ENCODE results near the gene SMYD3.

Gene SMYD3

GRCh38 chr1:246471688-246472087 lies 35.4 kb downstream of the SMYD3 start:
- H3K4me3 ChIP-seq (ENCODE audit: extremely low read depth, insufficient read depth, low read length, poor library complexity, severe bottlenecking), result no peak overlapping the region
- H3K4me1 ChIP-seq (ENCODE audit: control insufficient read depth, insufficient read depth, low read length, poor library complexity, severe bottlenecking), result no peaks in the 10 kb centered on the region
- no peaks in the 10 kb centered on the region for H3K36me3 ChIP-seq (ENCODE audit: control insufficient read depth, insufficient read depth, low read length)
- no peak overlapping the region for H3K27ac ChIP-seq (ENCODE audit: low read depth, low read length, severe bottlenecking)
- WGBS, 2 experiments (ENCODE audit: insufficient coverage in 2 of 2), result no CpG with 5 or more reads among the region's 1 CpG
- no peaks in the 10 kb centered on the region for H3K9me3 ChIP-seq (ENCODE audit: control insufficient read depth, low read length)

- Histone ChIP-seq H3K4me1 (ENCODE audit: control insufficient read depth, insufficient read depth, low read length, poor library complexity, severe bottlenecking) (no peaks in the 10 kb centered on the region), H3K4me3 (ENCODE audit: extremely low read depth, insufficient read depth, low read length, poor library complexity, severe bottlenecking) (no peak overlapping the region), H3K36me3 (ENCODE audit: control insufficient read depth, insufficient read depth, low read length) (no peaks in the 10 kb centered on the region), H3K27ac (ENCODE audit: low read depth, low read length, severe bottlenecking) (no peak overlapping the region), H3K9me3 (ENCODE audit: control insufficient read depth, low read length) (no peaks in the 10 kb centered on the region)
- 83 to 100% methylated on average over 1 of the region's 1 CpG for WGBS, 2 experiments (ENCODE audit: insufficient coverage in 2 of 2)
These were observed 36.5 kb downstream of the SMYD3 start for GRCh38 chr1:246470585-246470984.

GRCh38 chr1:246462986-246463385 lies 44.1 kb downstream of the SMYD3 start:
- Histone ChIP-seq H3K27ac (ENCODE audit: low read depth, low read length, severe bottlenecking) (no peak overlapping the region), H3K4me3 (ENCODE audit: extremely low read depth, insufficient read depth, low read length, poor library complexity, severe bottlenecking) (no peak overlapping the region), H3K36me3 (ENCODE audit: control insufficient read depth, insufficient read depth, low read length) (no peaks in the 10 kb centered on the region), H3K4me1 (ENCODE audit: control insufficient read depth, insufficient read depth, low read length, poor library complexity, severe bottlenecking) (no peaks in the 10 kb centered on the region), H3K9me3 (ENCODE audit: control insufficient read depth, low read length) (no peaks in the 10 kb centered on the region)
- 76 to 95% methylated on average over 2 of the region's 2 CpGs for WGBS, 2 experiments (ENCODE audit: insufficient coverage in 2 of 2)

- Histone ChIP-seq H3K27ac (ENCODE audit: low read depth, low read length, severe bottlenecking) (no peak overlapping the region), H3K4me1 (ENCODE audit: control insufficient read depth, insufficient read depth, low read length, poor library complexity, severe bottlenecking) (no peaks in the 10 kb centered on the region), H3K36me3 (ENCODE audit: control insufficient read depth, insufficient read depth, low read length) (no peaks in the 10 kb centered on the region), H3K4me3 (ENCODE audit: extremely low read depth, insufficient read depth, low read length, poor library complexity, severe bottlenecking) (no peak overlapping the region), H3K9me3 (ENCODE audit: control insufficient read depth, low read length) (no peaks in the 10 kb centered on the region)
- no CpG with 5 or more reads among the region's 1 CpG for WGBS, 2 experiments (ENCODE audit: insufficient coverage in 2 of 2)
These were observed 46.7 kb downstream of the SMYD3 start for GRCh38 chr1:246460406-246460805.

GRCh38 chr1:246459221-246459620 lies 47.9 kb downstream of the SMYD3 start:
- Histone ChIP-seq H3K27ac (ENCODE audit: low read depth, low read length, severe bottlenecking) (no peak overlapping the region), H3K9me3 (ENCODE audit: control insufficient read depth, low read length) (no peaks in the 10 kb centered on the region), H3K36me3 (ENCODE audit: control insufficient read depth, insufficient read depth, low read length) (no peaks in the 10 kb centered on the region), H3K4me1 (ENCODE audit: control insufficient read depth, insufficient read depth, low read length, poor library complexity, severe bottlenecking) (no peaks in the 10 kb centered on the region), H3K4me3 (ENCODE audit: extremely low read depth, insufficient read depth, low read length, poor library complexity, severe bottlenecking) (no peak overlapping the region)
- 86 to 93% methylated on average over 7 to 11 of the region's 14 CpGs for WGBS, 2 experiments (ENCODE audit: insufficient coverage in 2 of 2)

- no peaks in the 10 kb centered on the region for H3K4me1 ChIP-seq (ENCODE audit: control insufficient read depth, insufficient read depth, low read length, poor library complexity, severe bottlenecking)
- WGBS, 2 experiments (ENCODE audit: insufficient coverage in 2 of 2), result 100% methylated on average over 1 of the region's 1 CpG; no CpG with 5 or more reads in 1 of the 2 experiments
- no peak overlapping the region for H3K27ac ChIP-seq (ENCODE audit: low read depth, low read length, severe bottlenecking)
- H3K4me3 ChIP-seq (ENCODE audit: extremely low read depth, insufficient read depth, low read length, poor library complexity, severe bottlenecking), result no peak overlapping the region
- H3K36me3 ChIP-seq (ENCODE audit: control insufficient read depth, insufficient read depth, low read length), result no peaks in the 10 kb centered on the region
- H3K9me3 ChIP-seq (ENCODE audit: control insufficient read depth, low read length), result no peaks in the 10 kb centered on the region
These were observed 51.6 kb downstream of the SMYD3 start for GRCh38 chr1:246455476-246455875.

GRCh38 chr1:246454655-246455054 lies 52.4 kb downstream of the SMYD3 start:
- H3K27ac ChIP-seq (ENCODE audit: low read depth, low read length, severe bottlenecking), result no peak overlapping the region
- H3K4me1 ChIP-seq (ENCODE audit: control insufficient read depth, insufficient read depth, low read length, poor library complexity, severe bottlenecking), result no peaks in the 10 kb centered on the region
- no peak overlapping the region for H3K4me3 ChIP-seq (ENCODE audit: extremely low read depth, insufficient read depth, low read length, poor library complexity, severe bottlenecking)
- no peaks in the 10 kb centered on the region for H3K36me3 ChIP-seq (ENCODE audit: control insufficient read depth, insufficient read depth, low read length)
- H3K9me3 ChIP-seq (ENCODE audit: control insufficient read depth, low read length), result no peaks in the 10 kb centered on the region

GRCh38 chr1:246450611-246451251 lies 56.3 kb downstream of the SMYD3 start:
- Histone ChIP-seq H3K36me3 (ENCODE audit: control insufficient read depth, insufficient read depth, low read length) (no peaks in the 10 kb centered on the region), H3K4me1 (ENCODE audit: control insufficient read depth, insufficient read depth, low read length, poor library complexity, severe bottlenecking) (no peaks in the 10 kb centered on the region), H3K4me3 (ENCODE audit: extremely low read depth, insufficient read depth, low read length, poor library complexity, severe bottlenecking) (no peak overlapping the region), H3K9me3 (ENCODE audit: control insufficient read depth, low read length) (peaks cover 9% of the 10 kb centered on the region), H3K27ac (ENCODE audit: low read depth, low read length, severe bottlenecking) (no peak overlapping the region)
- 73 to 78% methylated on average over 1 to 4 of the region's 6 CpGs for WGBS, 2 experiments (ENCODE audit: insufficient coverage in 2 of 2)

GRCh38 chr1:246448373-246448772 lies 58.7 kb downstream of the SMYD3 start:
- WGBS, 2 experiments (ENCODE audit: insufficient coverage in 2 of 2), result 80 to 94% methylated on average over 2 to 3 of the region's 3 CpGs
- H3K36me3 ChIP-seq (ENCODE audit: control insufficient read depth, insufficient read depth, low read length), result no peaks in the 10 kb centered on the region
- H3K9me3 ChIP-seq (ENCODE audit: control insufficient read depth, low read length), result peaks cover 9% of the 10 kb centered on the region
- no peaks in the 10 kb centered on the region for H3K4me1 ChIP-seq (ENCODE audit: control insufficient read depth, insufficient read depth, low read length, poor library complexity, severe bottlenecking)
- H3K4me3 ChIP-seq (ENCODE audit: extremely low read depth, insufficient read depth, low read length, poor library complexity, severe bottlenecking), result no peak overlapping the region
- H3K27ac ChIP-seq (ENCODE audit: low read depth, low read length, severe bottlenecking), result no peak overlapping the region

GRCh38 chr1:246447501-246447900 lies 59.6 kb downstream of the SMYD3 start:
- no peaks in the 10 kb centered on the region for H3K36me3 ChIP-seq (ENCODE audit: control insufficient read depth, insufficient read depth, low read length)
- H3K4me3 ChIP-seq (ENCODE audit: extremely low read depth, insufficient read depth, low read length, poor library complexity, severe bottlenecking), result no peak overlapping the region
- no peaks in the 10 kb centered on the region for H3K4me1 ChIP-seq (ENCODE audit: control insufficient read depth, insufficient read depth, low read length, poor library complexity, severe bottlenecking)
- peaks cover 9% of the 10 kb centered on the region for H3K9me3 ChIP-seq (ENCODE audit: control insufficient read depth, low read length)
- no peak overlapping the region for H3K27ac ChIP-seq (ENCODE audit: low read depth, low read length, severe bottlenecking)
- WGBS, 2 experiments (ENCODE audit: insufficient coverage in 2 of 2), result 90% methylated on average over 2 of the region's 2 CpGs; no CpG with 5 or more reads in 1 of the 2 experiments

GRCh38 chr1:246445503-246445902 lies 61.6 kb downstream of the SMYD3 start:
- no CpG with 5 or more reads among the region's 3 CpGs for WGBS, 2 experiments (ENCODE audit: insufficient coverage in 2 of 2)
- no peaks in the 10 kb centered on the region for H3K36me3 ChIP-seq (ENCODE audit: control insufficient read depth, insufficient read depth, low read length)
- H3K4me1 ChIP-seq (ENCODE audit: control insufficient read depth, insufficient read depth, low read length, poor library complexity, severe bottlenecking), result no peaks in the 10 kb centered on the region
- H3K4me3 ChIP-seq (ENCODE audit: extremely low read depth, insufficient read depth, low read length, poor library complexity, severe bottlenecking), result no peak overlapping the region
- peaks cover 9% of the 10 kb centered on the region for H3K9me3 ChIP-seq (ENCODE audit: control insufficient read depth, low read length)
- H3K27ac ChIP-seq (ENCODE audit: low read depth, low read length, severe bottlenecking), result no peak overlapping the region

All from mesodermal cell (in vitro differentiated cells).